HL-60/S4 treated with retinoic acid at 250 ng/mL for 4 days and 3 days (cell line): Measurements from ENCODE around the gene CTAG1B.
"Not testable (repeated sequence)": the region's sequence is repeated elsewhere in the genome, so short reads cannot be mapped to it uniquely, and the experiment has no call there.

Experiments used
- in situ Hi-C: fragments of 300-500 bp; cut with MboI; formaldehyde crosslinking; loops from 2 replicates; pipeline ENCODE4 v1.7.0; 2022; ENCODE audit warnings: low sequenced_read_pairs

The CTAG1B gene

GRCh38 chrX:154628960-154629359 is 9.9 kb upstream of the CTAG1B start:
- in situ Hi-C loops = not testable (repeated sequence)

DNA sequence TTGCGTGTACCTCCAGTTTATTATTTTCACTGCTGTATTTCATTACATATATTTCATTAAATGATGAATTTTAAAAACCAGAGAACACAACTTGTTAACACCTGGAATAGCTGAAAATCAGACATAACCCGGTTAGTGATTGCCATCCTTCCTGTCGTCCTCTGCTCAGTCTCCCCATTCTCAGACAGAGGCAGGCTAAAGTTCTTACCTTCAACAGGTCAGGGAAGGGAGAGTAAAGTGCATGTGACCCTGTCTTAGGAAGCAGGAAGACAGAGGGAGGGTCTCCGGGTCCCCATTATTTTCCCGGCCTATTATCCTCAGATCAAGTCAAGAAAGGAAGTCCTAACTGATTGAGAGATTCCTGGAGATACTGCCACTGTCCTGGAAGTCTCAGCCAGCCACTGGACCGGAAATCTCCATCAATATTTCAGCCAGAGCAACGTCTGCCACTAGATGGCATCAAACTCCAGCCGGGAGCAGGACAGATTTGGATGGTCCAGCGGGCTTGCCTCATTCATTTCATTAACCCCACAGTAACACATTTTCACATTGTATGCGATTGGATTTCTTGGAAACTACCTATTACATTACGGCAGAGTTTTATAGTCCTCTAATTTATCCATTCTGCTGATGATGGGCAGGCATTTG is 1.8 kb upstream of the CTAG1B start:
- in situ Hi-C loops = not testable (repeated sequence)

- in situ Hi-C loops = not testable (repeated sequence)
Observed at GRCh38 chrX:154613586-154613985, 5.5 kb downstream of the CTAG1B start.

DNA sequence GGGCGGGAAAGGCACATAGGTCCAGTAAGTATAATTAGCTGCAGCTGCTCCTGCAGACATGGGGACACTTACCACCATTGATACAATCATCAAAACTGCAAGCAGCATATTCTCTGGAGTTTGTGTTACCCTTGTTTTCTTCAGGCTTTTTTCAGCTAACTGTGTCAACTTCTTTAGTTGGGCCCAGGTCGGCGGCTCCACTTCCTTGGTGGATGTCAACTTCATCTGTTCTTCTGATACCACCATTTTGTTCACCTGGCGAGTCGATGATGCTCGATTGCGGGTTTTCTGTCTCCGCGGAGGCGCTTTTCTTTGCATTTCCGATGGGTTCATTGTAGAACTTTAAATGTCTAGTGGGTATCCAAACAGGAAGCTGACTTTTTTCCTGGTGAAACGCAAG is 7.9 kb downstream of the CTAG1B start:
- in situ Hi-C loops = not testable (repeated sequence)

DNA sequence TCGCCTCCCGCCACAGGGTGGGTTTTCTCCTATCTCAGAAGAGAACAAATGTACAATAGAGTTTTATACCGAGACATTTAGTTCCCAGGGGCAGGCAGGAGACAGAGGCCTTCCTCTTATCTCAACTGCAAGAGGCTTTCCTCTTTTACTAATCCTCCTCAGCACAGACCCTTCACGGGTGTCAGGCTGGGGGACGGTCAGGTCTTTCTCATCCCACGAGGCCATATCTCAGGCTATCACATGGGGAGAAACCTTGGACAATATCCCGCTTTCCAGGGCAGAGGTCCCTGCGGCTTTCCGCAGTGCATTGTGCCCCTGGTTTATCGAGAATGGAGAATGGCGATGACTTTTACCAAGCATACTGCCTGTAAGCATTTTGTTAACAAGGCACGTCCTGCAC is 10.3 kb downstream of the CTAG1B start:
- in situ Hi-C loops = not testable (repeated sequence)

DNA sequence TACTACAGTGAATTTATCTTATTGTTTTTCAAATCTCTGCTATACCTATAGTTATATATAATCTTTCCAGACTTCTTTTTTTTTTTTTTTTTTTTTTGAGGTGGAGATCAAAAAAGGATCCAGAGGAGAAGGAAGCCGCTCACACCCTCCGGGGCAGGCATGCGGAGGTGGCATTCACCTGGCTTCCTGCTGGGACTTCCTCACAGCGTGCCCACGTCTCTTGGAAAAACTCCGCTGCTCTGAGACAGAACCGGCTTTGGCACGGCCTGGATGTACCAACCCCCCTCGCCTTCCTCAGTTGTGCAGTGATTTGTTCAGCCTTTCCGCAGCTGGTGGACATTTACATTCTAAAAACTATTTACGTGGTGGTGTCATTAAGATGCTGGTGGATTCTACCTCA is 11.1 kb downstream of the CTAG1B start:
- in situ Hi-C loops = not testable (repeated sequence)

DNA sequence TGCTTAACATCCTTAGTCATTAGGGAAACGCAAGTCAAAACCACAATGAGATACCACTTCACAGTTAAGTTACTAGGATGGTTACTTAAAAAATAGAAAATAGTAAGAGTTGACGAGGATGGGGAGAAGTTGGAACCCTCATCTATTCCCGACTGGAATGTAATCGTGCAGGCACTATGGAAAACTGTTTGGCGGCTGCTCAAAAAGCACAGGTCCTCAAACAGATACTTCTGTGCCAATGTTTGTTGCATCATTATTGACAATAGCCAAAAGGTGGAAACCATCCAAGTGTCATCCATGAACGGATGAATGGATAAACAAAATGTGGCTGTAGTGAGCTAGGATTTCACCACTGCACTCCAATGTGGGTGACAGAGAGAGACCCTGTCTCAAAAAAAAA is 11.7 kb downstream of the CTAG1B start:
- in situ Hi-C loops = no loop called here

GRCh38 chrX:154605566-154605965 is 13.5 kb downstream of the CTAG1B start:
- in situ Hi-C loops = no loop called here

GRCh38 chrX:154603438-154604430 is 15.3 kb downstream of the CTAG1B start:
- in situ Hi-C loops = no loop called here

DNA sequence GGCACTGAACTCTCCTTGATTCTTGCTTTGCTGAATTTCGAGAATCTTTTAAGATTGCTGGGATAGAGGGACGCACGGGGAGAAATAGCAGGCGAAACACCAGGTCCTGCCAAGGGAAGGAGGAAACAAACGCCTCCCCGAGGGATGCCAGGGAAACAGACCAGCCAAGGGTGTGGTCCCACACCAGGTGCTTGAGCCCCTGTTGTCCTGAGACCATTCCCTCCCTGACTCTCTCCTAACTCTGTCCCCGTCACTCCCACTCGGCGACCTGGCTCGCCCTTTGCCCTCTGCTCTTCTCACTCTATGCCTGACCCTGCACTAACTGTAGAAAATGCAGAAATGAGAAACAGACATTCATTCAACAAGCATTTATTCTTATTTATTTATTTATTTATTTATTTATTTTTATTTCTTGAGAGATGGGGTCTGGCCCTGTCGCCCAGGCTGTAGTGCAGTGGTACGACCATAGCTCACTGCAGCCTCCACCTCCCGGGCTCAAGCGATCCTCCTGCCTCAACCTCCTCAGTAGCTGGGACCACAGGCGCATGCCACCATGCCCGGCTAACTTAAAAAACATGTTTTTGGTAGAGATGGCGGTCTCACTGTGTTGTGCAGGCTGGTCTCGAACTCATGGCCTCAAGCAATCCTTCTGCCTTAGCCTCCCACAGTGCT is 16.2 kb downstream of the CTAG1B start:
- in situ Hi-C loops = no loop called here

DNA sequence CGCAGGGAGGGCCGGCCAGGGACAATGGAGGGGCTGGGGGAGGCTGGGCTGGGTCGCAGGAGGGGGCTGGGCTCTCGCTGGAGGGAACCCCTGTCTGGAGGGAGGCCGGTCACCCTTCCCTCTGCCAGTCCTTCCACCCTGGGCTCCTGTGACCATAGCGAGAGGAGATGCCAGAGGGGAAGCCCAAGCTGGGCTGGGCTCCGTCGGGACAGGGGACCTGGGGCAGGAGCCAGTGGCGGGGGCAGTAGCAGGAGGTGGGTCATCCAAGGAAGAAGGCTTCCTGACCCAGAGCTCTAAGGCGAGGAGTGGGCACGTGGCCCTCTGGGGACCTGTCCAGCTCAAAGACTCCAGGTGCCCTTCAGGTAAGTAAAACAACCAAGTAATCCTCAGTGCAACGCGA is 16.9 kb downstream of the CTAG1B start:
- in situ Hi-C loops = no loop called here

DNA sequence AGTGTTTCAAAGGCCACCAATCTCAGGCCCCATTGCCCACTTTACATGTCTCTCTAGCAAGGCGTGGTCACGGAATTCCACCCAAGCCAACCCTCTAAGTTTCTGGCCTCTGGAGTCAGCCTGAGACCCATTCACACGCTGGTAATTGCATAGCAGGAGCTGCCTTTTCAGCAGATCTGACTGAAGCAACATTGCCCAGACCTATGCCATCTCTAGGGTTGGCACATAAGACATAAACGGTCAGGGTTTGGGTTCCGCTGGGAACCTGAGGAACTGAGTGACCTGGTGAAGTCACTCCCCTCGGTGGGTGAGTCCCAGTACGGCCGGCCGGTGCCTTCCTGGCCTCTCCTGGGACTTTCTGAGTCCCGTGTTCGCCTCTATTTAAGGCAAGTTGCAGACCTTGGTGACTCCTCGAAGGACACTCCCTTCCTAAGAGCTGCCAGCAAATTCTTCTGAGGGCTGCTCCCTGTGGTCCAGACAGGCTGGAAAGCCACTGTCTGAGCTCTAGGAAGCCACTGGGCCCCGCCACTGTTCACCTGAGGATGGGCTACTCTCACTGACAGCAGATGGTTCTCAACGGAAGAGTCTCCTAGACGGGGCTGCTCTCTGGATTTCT is 18.2 kb downstream of the CTAG1B start:
- in situ Hi-C loops = no loop called here

DNA sequence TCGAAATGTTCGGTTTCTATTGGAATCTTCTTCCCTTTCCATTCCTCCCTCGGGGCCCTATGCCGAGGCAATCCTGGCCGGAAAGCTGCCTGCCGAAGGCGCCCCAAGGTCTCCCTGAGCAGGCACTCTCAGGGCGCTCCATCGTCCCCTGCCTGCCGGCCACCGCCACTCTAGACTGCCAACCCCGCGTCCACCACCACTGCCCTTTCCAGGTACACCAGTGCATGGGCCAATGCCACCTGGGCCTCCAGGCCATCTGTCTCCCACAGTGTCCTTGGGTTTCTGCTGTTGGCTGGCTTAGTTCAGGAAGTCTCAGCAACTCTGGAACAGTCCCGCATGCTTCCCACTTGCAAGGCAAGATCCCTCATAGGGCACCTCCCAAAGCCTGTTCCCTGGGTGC is 19.6 kb downstream of the CTAG1B start:
- in situ Hi-C loops = no loop called here

DNA sequence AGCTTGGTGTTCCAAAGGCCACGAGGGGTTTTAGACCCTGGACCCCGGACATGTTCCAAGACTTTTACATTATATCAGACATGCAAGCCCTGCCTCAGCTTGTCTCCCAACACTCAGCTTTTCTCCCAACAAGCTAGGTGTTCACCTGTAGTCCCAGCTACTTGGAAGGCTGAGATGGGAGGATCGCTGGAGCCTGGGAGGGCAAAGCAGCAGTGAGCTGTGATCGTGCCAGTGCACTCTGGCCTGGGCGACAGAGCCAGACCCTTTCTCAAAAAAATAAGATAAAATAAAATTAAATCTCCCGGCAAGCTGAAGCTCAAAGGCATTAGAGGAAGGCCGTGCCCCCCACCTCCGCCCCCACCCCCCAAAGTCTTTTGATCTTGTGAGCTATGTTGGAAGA is 20.4 kb downstream of the CTAG1B start:
- in situ Hi-C loops = no loop called here

GRCh38 chrX:154597221-154597620 is 21.9 kb downstream of the CTAG1B start:
- in situ Hi-C loops = no loop called here

DNA sequence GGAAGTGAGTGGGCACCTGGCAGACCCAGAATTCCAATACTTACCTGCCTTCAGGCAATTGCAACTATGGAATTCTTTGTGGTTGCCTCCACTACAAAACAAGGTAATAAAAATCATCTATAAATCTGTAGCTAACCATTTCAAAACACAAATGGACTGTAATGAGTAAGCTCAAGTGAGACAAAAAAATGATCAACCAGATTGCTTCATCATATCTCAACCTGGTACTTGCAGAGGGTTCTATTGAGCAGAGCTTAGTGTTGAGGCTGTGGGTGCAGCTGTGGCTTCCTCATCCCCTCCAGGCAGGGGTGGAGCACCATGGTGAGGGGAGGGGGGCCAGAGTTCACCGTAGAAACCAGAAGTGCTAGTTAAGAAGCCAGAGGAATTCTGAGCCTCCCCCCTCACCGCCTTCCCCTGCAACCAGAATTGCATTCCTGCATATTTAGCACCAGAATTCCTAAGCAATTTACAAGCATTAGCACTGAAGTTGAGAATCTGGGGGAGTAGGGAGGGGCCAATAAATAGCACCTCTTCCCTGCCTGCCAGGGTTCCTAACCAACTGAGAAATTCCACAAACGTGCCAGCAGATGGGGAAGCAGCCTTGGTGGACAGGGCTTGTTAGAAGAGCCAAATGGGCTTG is 22.7 kb downstream of the CTAG1B start:
- in situ Hi-C loops = no loop called here

DNA sequence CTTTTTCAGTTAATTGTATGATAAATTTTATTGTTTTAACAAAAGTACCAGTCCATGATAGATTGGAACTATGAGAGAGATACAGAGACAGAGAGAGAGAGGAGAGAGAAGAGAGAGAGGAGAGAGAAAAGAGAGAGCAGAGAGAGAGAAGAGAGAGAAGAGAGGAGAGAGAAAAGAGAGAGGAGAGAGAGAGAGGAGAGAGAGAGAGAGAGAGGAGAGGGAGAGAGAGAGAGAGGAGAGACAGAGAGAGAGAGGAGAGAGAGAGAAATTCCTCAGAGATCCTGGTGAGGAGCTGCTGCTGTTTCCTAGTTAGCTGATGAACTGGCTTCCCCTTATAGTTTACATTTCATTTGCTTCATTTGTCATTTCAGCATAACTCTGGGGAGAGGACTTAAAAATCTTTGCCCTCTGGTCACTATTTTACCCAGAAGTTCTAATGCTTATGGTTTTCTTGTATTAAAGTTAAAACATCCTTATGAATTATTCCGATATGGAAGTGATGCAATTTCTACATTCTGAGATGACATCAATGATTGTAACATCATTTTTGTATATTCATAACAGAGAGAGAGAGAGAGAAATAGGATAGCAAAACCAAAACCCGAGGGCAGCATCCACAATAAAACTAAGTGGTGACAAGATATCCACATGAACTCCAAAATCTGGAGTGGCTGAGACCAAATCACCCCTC is 23.4 kb downstream of the CTAG1B start:
- in situ Hi-C loops = no loop called here

DNA sequence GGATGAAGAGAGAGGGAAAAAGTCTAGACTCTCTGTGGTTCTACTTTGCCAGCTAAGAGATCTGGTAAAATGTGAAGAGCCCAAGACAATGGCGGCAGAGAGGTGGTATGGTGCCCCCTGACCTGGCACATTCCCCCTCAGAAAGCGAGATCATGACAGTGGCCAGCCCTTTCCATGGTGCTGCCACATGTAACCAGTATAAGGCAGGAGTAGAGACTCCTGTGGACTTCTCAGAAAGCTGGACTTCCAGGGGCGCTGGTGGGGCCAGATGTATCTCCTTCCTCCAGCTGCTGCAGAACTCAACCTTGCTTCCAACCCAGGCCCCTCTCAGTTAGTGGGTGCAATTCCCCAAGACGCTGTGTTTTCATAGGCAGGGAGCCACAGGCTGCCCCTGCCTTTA is 24.6 kb downstream of the CTAG1B start:
- in situ Hi-C loops = no loop called here

DNA sequence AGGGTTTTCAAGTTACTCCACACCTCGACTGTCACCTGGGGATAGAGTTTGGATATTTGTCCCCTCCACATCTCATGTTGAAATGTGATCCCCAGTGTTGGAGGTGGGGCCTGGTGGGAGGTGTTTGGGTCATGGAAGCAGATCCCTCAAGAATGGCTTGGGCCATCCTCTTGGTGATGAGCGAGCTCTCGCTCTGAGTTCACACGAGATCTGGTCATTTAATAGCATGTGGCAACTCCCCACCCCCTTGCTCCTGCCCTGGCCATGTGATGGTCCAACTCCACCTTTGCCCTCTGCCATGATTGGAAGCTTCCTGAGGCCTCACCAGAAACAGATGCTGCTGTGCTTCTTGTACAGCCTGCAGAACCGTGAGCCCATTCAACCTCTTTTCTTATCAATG is 25.9 kb downstream of the CTAG1B start:
- in situ Hi-C loops = no loop called here

- in situ Hi-C loops = no loop called here
Observed at GRCh38 chrX:154592505-154592904, 26.6 kb downstream of the CTAG1B start.
